CD4-positive, alpha-beta T cell (primary cell): Measurements from ENCODE around the gene PDE8B. TPM values are rescaled to one million over a fixed set of nuclear protein-coding genes. Genes with fewer than 3 reads are reported as not detected.

Experiments used
- ATAC-seq: fragments of 200-7000 bp; cut with Tn5 transposase; one replicate; pipeline ENCODE4 v1.10.0; 2022; ENCODE audit warnings: mild to moderate bottlenecking; ENCODE audit not compliant: poor library complexity
- CTCF ChIA-PET: fragments of 350-600 bp; sonication (Branson Sonifier 250); formaldehyde crosslinking; loops from one replicate; lab custom pipeline; 2021; ENCODE audit warnings: antibody characterized with exemption, inconsistent platforms; lab: Charles Lee
- POLR2A ChIA-PET: fragments of 350-600 bp; sonication (Branson Sonifier 250); formaldehyde crosslinking; loops from one replicate; lab custom pipeline; 2021; ENCODE audit warnings: antibody characterized with exemption, inconsistent platforms; lab: Charles Lee
- DNase-seq, 14 experiments: peaks; one replicate each; pipeline ENCODE4 v3.0.0-alpha.2; 2013 to 2020; ENCODE audit warnings: mixed read lengths in 2 of 14
- H3K27ac ChIP-seq, 2 donors: one replicate each; pipeline versions ENCODE4 v1.5.1 to v1.7.0; 2013; ENCODE audit warnings: low read length in 2 of 2, low read depth in 1 of 2, mild to moderate bottlenecking in 1 of 2
- H3K27me3 ChIP-seq, 2 experiments: 1 replicate in 1 of 2; 2 replicates in 1 of 2; pipeline versions ENCODE4 v1.6.1 to v1.7.0; 2013; ENCODE audit warnings: low read length in 2 of 2, control low read depth in 1 of 2, mild to moderate bottlenecking in 1 of 2, moderate library complexity in 1 of 2; ENCODE audit not compliant: insufficient read depth in 2 of 2, control insufficient read depth in 1 of 2
- H3K36me3 ChIP-seq: one replicate; pipeline ENCODE4 v1.6.1; 2013; ENCODE audit warnings: low read length, control low read depth; ENCODE audit not compliant: insufficient read depth
- H3K4me1 ChIP-seq: one replicate; pipeline ENCODE4 v1.6.1; 2013; ENCODE audit warnings: low read length, control low read depth; ENCODE audit not compliant: insufficient read depth
- H3K4me3 ChIP-seq: one replicate; pipeline ENCODE4 v1.5.1; 2013; ENCODE audit warnings: mild to moderate bottlenecking, low read length, moderate library complexity
- H3K9me3 ChIP-seq, 2 experiments: 1 replicate in 1 of 2; 2 replicates in 1 of 2; pipeline versions ENCODE4 v1.6.1 to v1.7.0; 2013; ENCODE audit warnings: low read length in 2 of 2, mild to moderate bottlenecking in 2 of 2, control low read depth in 1 of 2, moderate library complexity in 1 of 2; ENCODE audit not compliant: control insufficient read depth in 1 of 2, insufficient read depth in 1 of 2
- H3K27ac Mint-ChIP-seq: one replicate; pipeline ENCODE4 v1.8.0; 2020; ENCODE audit warnings: mixed read lengths
- H3K27me3 Mint-ChIP-seq: one replicate; pipeline ENCODE4 v1.8.0; 2021; ENCODE audit warnings: mixed read lengths
- H3K36me3 Mint-ChIP-seq: one replicate; pipeline ENCODE4 v1.8.0; 2021; ENCODE audit warnings: low read depth, mixed read lengths
- H3K4me1 Mint-ChIP-seq: one replicate; pipeline ENCODE4 v1.8.0; 2021; ENCODE audit warnings: low read depth, mixed read lengths
- H3K4me3 Mint-ChIP-seq: one replicate; pipeline ENCODE4 v1.8.0; 2020; ENCODE audit warnings: mild to moderate bottlenecking, mixed read lengths
- H3K9me3 Mint-ChIP-seq: one replicate; pipeline ENCODE4 v1.8.0; 2020; ENCODE audit warnings: mixed read lengths
- CTCF ChIP-seq: fragments of 200-600 bp; IDR thresholded peaks from one replicate; pipeline ENCODE4 v1.8.0; 2022; ENCODE audit warnings: antibody characterized with exemption, mild to moderate bottlenecking
- intact Hi-C, 2 experiments: fragments of 100-400 bp; cut with DNase I in 1 of 2; cut with micrococcal nuclease in 1 of 2; formaldehyde crosslinking; loops; one replicate each; pipeline versions ENCODE4 v1.15.1 to v1.9.0; 2023 to 2025; cut with DNase I, micrococcal nuclease
- total RNA-seq, 174 experiments: library from RNA in 2 of 174; stranded (reverse) in 2 of 174; gene quantifications; one replicate each; pipeline ENCODE4 v1.2.3 and lab custom pipeline; 2021 to 2026

The PDE8B gene
- total RNA-seq, 2 experiments from 2014 or later: 0.22 to 0.27 TPM

- Mint-ChIP-seq H3K27ac (no peak overlapping the region), H3K4me3 (no peak overlapping the region), H3K27me3 (peaks cover 15% of the 10 kb centered on the region), H3K4me1 (no peaks in the 10 kb centered on the region), H3K9me3 (no peaks in the 10 kb centered on the region), H3K36me3 (no peaks in the 10 kb centered on the region)
- POLR2A ChIA-PET: no interaction called here
- no peak overlapping the region for H3K27ac ChIP-seq
- no peaks in the 10 kb centered on the region for H3K9me3 ChIP-seq
- no peaks in the 10 kb centered on the region for H3K4me1 ChIP-seq
- CTCF ChIA-PET: no interaction called here
- no peaks in the 10 kb centered on the region for H3K36me3 ChIP-seq
- no peak for ATAC-seq
- no peak overlapping the region for H3K4me3 ChIP-seq
- intact Hi-C loops: no loop called here
- DNase-seq: no peak
- TF ChIP-seq CTCF: no peak
- H3K27me3 ChIP-seq: peaks cover 0 to 6% of the 10 kb centered on the region in 2 experiments
Observed at GRCh38 chr5:77418601-77419581, 208.4 kb downstream of the PDE8B start.

- Mint-ChIP-seq H3K9me3 (no peaks in the 10 kb centered on the region), H3K27ac (no peak overlapping the region), H3K27me3 (peaks cover 15% of the 10 kb centered on the region), H3K36me3 (no peaks in the 10 kb centered on the region), H3K4me3 (no peak overlapping the region), H3K4me1 (no peaks in the 10 kb centered on the region)
- DNase-seq (no peak), ATAC-seq (no peak)
- intact Hi-C loops: no loop called here
- ChIA-PET POLR2A (no interaction called here), CTCF (no interaction called here)
- Histone ChIP-seq H3K9me3 (no peaks in the 10 kb centered on the region), H3K27ac (no peak overlapping the region), H3K36me3 (no peaks in the 10 kb centered on the region), H3K4me1 (no peaks in the 10 kb centered on the region), H3K27me3 (peaks cover 0 to 6% of the 10 kb centered on the region in 2 experiments), H3K4me3 (no peak overlapping the region)
- no peak for TF ChIP-seq CTCF
Observed at GRCh38 chr5:77419644-77420582, 209.4 kb downstream of the PDE8B start.

GRCh38 chr5:77420940-77421339, 210.5 kb downstream of the PDE8B start:
- Mint-ChIP-seq H3K9me3 (no peaks in the 10 kb centered on the region), H3K36me3 (no peaks in the 10 kb centered on the region), H3K27ac (no peak overlapping the region), H3K27me3 (peaks cover 15% of the 10 kb centered on the region), H3K4me1 (no peaks in the 10 kb centered on the region), H3K4me3 (no peak overlapping the region)
- Histone ChIP-seq H3K27ac (no peak overlapping the region), H3K36me3 (no peaks in the 10 kb centered on the region), H3K27me3 (peaks cover 0 to 6% of the 10 kb centered on the region in 2 experiments), H3K4me1 (no peaks in the 10 kb centered on the region), H3K9me3 (no peaks in the 10 kb centered on the region), H3K4me3 (no peak overlapping the region)
- TF ChIP-seq CTCF: no peak
- ATAC-seq (no peak), DNase-seq (no peak)
- CTCF ChIA-PET: no interaction called here
- intact Hi-C loops: no loop called here
- POLR2A ChIA-PET: no interaction called here
